Chondrocyte (in vitro differentiated cells): ENCODE measurements around the gene TTC32. TPM values are rescaled to one million over a fixed set of nuclear protein-coding genes. Genes with fewer than 3 reads are reported as not detected.

Source experiments
- DNase-seq: peaks from one replicate; pipeline ENCODE4 v3.0.0; 2021; ENCODE audit warnings: mixed read lengths, low spot score
- H3K27ac Mint-ChIP-seq: one replicate; pipeline ENCODE4 v1.8.0; 2021; ENCODE audit warnings: mild to moderate bottlenecking, moderate library complexity, mixed read lengths; ENCODE audit not compliant: unreplicated experiment
- H3K27me3 Mint-ChIP-seq: 2 replicates; pipeline ENCODE4 v1.8.0; 2021; ENCODE audit warnings: low read depth, mixed read lengths
- H3K36me3 Mint-ChIP-seq: 2 replicates; pipeline ENCODE4 v1.8.0; 2021; ENCODE audit warnings: low read depth, mixed read lengths
- H3K4me1 Mint-ChIP-seq: 2 replicates; pipeline ENCODE4 v1.8.0; 2021; ENCODE audit warnings: low read depth, mild to moderate bottlenecking, mixed read lengths
- H3K4me3 Mint-ChIP-seq: one replicate; pipeline ENCODE4 v1.8.0; 2021; ENCODE audit warnings: mild to moderate bottlenecking, moderate library complexity, mixed read lengths; ENCODE audit not compliant: unreplicated experiment
- H3K9me3 Mint-ChIP-seq: 2 replicates; pipeline ENCODE4 v1.8.0; 2021; ENCODE audit warnings: low read depth, mixed read lengths
- CTCF ChIP-seq: fragments of 200-600 bp; sonication (generic); IDR thresholded peaks from 2 replicates; pipeline ENCODE4 v1.5.0; 2021; ENCODE audit warnings: antibody characterized with exemption, mild to moderate bottlenecking, moderate library complexity
- total RNA-seq: library from RNA; stranded (reverse); gene quantifications from 3 replicates; pipeline ENCODE4 v1.2.1, GENCODE V29; 2021

TTC32 gene
- total RNA-seq, 1 donor from 2014 or later = 6.7 TPM

- DNase-seq = no peak
- H3K27ac Mint-ChIP-seq = peak overlapping the region; percentile 23
These were observed 40.0 kb downstream of the TTC32 start for GRCh38 chr2:19861813-19862212.

GRCh38 chr2:19860022-19860421 is 41.8 kb downstream of the TTC32 start:
- Mint-ChIP-seq H3K4me3 (no peak overlapping the region), H3K27ac (no peak overlapping the region), H3K4me1 (peaks cover 51% of the 10 kb centered on the region), H3K36me3 (peaks cover 1% of the 10 kb centered on the region), H3K9me3 (no peaks in the 10 kb centered on the region), H3K27me3 (no peaks in the 10 kb centered on the region)
- DNase-seq = no peak
- TF ChIP-seq CTCF = no peak

More at GRCh38 chr2:19861813-19862212, 40.0 kb downstream of the TTC32 start:
- Mint-ChIP-seq H3K9me3 (no peaks in the 10 kb centered on the region), H3K4me1 (peaks cover 39% of the 10 kb centered on the region), H3K4me3 (no peak overlapping the region), H3K27me3 (no peaks in the 10 kb centered on the region), H3K36me3 (peaks cover 1% of the 10 kb centered on the region)
- no peak for TF ChIP-seq CTCF

- peaks cover 51% of the 10 kb centered on the region for H3K4me1 Mint-ChIP-seq
- no peak overlapping the region for H3K27ac Mint-ChIP-seq
- TF ChIP-seq CTCF = no peak
- H3K27me3 Mint-ChIP-seq = no peaks in the 10 kb centered on the region
- H3K4me3 Mint-ChIP-seq = no peak overlapping the region
- peaks cover 1% of the 10 kb centered on the region for H3K36me3 Mint-ChIP-seq
- DNase-seq = no peak
- H3K9me3 Mint-ChIP-seq = no peaks in the 10 kb centered on the region
These were observed 42.2 kb downstream of the TTC32 start for GRCh38 chr2:19859565-19859964.

GRCh38 chr2:19857806-19858205 is 44.0 kb downstream of the TTC32 start:
- Mint-ChIP-seq H3K27ac (no peak overlapping the region), H3K4me1 (peaks cover 41% of the 10 kb centered on the region), H3K27me3 (no peaks in the 10 kb centered on the region), H3K9me3 (no peaks in the 10 kb centered on the region), H3K36me3 (peaks cover 1% of the 10 kb centered on the region), H3K4me3 (no peak overlapping the region)
- no peak for TF ChIP-seq CTCF
- DNase-seq = no peak

GRCh38 chr2:19857100-19857499 is 44.7 kb downstream of the TTC32 start:
- no peak for TF ChIP-seq CTCF
- no peak for DNase-seq
- Mint-ChIP-seq H3K4me3 (no peak overlapping the region), H3K27me3 (no peaks in the 10 kb centered on the region), H3K36me3 (peaks cover 1% of the 10 kb centered on the region), H3K4me1 (peaks cover 36% of the 10 kb centered on the region), H3K9me3 (no peaks in the 10 kb centered on the region), H3K27ac (no peak overlapping the region)
